SW480 (cell line): ENCODE data around the gene FKBP8.

Experiments
- DNase-seq: peaks from one replicate; pipeline ENCODE4 v3.0.0-alpha.2; 2016; ENCODE audit warnings: low spot score

Gene FKBP8

GRCh38 chr19:18483119-18483890 is 60.1 kb downstream of the FKBP8 start:
- DNase-seq: no peak
